Stimulated activated effector memory CD8-positive, alpha-beta T cell treated with anti-CD3 and anti-CD28 coated beads, Interleukin-12 subunit alpha, Interleukin-12 subunit beta, amount 100 ng/mL, for 72 hours (primary cell): ENCODE measurements around the gene CSGALNACT2.
"Not testable (repeated sequence)": the region's sequence is repeated elsewhere in the genome, so short reads cannot be mapped to it uniquely, and the experiment has no call there.

Source experiments
- ATAC-seq: fragments of 150-1000 bp; cut with Tn5 transposase; 2 replicates; pipeline ENCODE4 v1.10.0; 2021
- DNase-seq, 2 donors: peaks; one replicate each; pipeline ENCODE4 v3.0.0; 2021 to 2022; ENCODE audit warnings: low spot score in 2 of 2
- H3K27ac Mint-ChIP-seq: one replicate; pipeline ENCODE4 v1.8.0; 2022; ENCODE audit warnings: mild to moderate bottlenecking, mixed read lengths
- H3K36me3 Mint-ChIP-seq: one replicate; pipeline ENCODE4 v1.8.0; 2022; ENCODE audit warnings: mild to moderate bottlenecking, mixed read lengths
- H3K4me1 Mint-ChIP-seq: one replicate; pipeline ENCODE4 v1.8.0; 2022; ENCODE audit warnings: mixed read lengths
- H3K4me3 Mint-ChIP-seq: one replicate; pipeline ENCODE4 v1.8.0; 2022; ENCODE audit warnings: mild to moderate bottlenecking, mixed read lengths
- H3K9me3 Mint-ChIP-seq: one replicate; pipeline ENCODE4 v1.8.0; 2022; ENCODE audit warnings: mixed read lengths

Gene CSGALNACT2

GRCh38 chr10:43138021-43138756 is at the start of gene CSGALNACT2:
Gene CSGALNACT2, plus strand, starts transcription at chr10:43138445. Its CDS starts 16,705 bp downstream, at chr10:43155150.
- Mint-ChIP-seq H3K4me1 (peaks cover 67% of the 10 kb centered on the region), H3K9me3 (no peaks in the 10 kb centered on the region), H3K4me3 (peak within 1 kb of the TSS; percentile 96), H3K36me3 (peaks cover 61% of the 10 kb centered on the region), H3K27ac (peak within 1 kb of the TSS; percentile 97)
- DNase-seq (peak; percentile 81 to 91), ATAC-seq (peak; percentile 82)

GRCh38 chr10:43089519-43089918 is 48.7 kb upstream of the CSGALNACT2 start:
- no peak overlapping the region for H3K27ac Mint-ChIP-seq
- DNase-seq (no peak), ATAC-seq (no peak)
- no peaks in the 10 kb centered on the region for H3K36me3 Mint-ChIP-seq
- H3K4me3 Mint-ChIP-seq: no peak overlapping the region
- H3K9me3 Mint-ChIP-seq: no peaks in the 10 kb centered on the region
- no peaks in the 10 kb centered on the region for H3K4me1 Mint-ChIP-seq

GRCh38 chr10:43090188-43090587 is 48.1 kb upstream of the CSGALNACT2 start:
- H3K36me3 Mint-ChIP-seq: no peaks in the 10 kb centered on the region
- DNase-seq (no peak), ATAC-seq (no peak)
- no peak overlapping the region for H3K27ac Mint-ChIP-seq
- no peaks in the 10 kb centered on the region for H3K9me3 Mint-ChIP-seq
- no peaks in the 10 kb centered on the region for H3K4me1 Mint-ChIP-seq
- H3K4me3 Mint-ChIP-seq: no peak overlapping the region

GRCh38 chr10:43090664-43091063 is 47.6 kb upstream of the CSGALNACT2 start:
- no peak for ATAC-seq
- DNase-seq: no peak
- Mint-ChIP-seq H3K9me3 (no peaks in the 10 kb centered on the region), H3K4me1 (no peaks in the 10 kb centered on the region), H3K27ac (no peak overlapping the region), H3K4me3 (no peak overlapping the region), H3K36me3 (no peaks in the 10 kb centered on the region)

- DNase-seq (no peak), ATAC-seq (no peak)
- H3K27ac Mint-ChIP-seq: no peak overlapping the region
- H3K36me3 Mint-ChIP-seq: no peaks in the 10 kb centered on the region
- H3K4me3 Mint-ChIP-seq: no peak overlapping the region
- H3K9me3 Mint-ChIP-seq: no peaks in the 10 kb centered on the region
- H3K4me1 Mint-ChIP-seq: no peaks in the 10 kb centered on the region
Observed at GRCh38 chr10:43091846-43092245, 46.4 kb upstream of the CSGALNACT2 start.

GRCh38 chr10:43093423-43094076 is 44.7 kb upstream of the CSGALNACT2 start:
- ATAC-seq: no peak
- H3K4me3 Mint-ChIP-seq: no peak overlapping the region
- H3K27ac Mint-ChIP-seq: no peak overlapping the region
- DNase-seq: no peak
- H3K9me3 Mint-ChIP-seq: no peaks in the 10 kb centered on the region
- no peaks in the 10 kb centered on the region for H3K36me3 Mint-ChIP-seq
- H3K4me1 Mint-ChIP-seq: no peaks in the 10 kb centered on the region

GRCh38 chr10:43094085-43094484 is 44.2 kb upstream of the CSGALNACT2 start:
- Mint-ChIP-seq H3K36me3 (no peaks in the 10 kb centered on the region), H3K9me3 (no peaks in the 10 kb centered on the region), H3K4me3 (no peak overlapping the region), H3K4me1 (no peaks in the 10 kb centered on the region), H3K27ac (no peak overlapping the region)
- ATAC-seq (no peak), DNase-seq (no peak)

GRCh38 chr10:43099339-43099738 is 38.9 kb upstream of the CSGALNACT2 start:
- peaks cover 12% of the 10 kb centered on the region for H3K4me1 Mint-ChIP-seq
- H3K9me3 Mint-ChIP-seq, DNase-seq, H3K4me3 Mint-ChIP-seq, H3K36me3 Mint-ChIP-seq, H3K27ac Mint-ChIP-seq, ATAC-seq: not testable (repeated sequence)

GRCh38 chr10:43099928-43100327 is 38.3 kb upstream of the CSGALNACT2 start:
- Mint-ChIP-seq H3K4me3 (no peak overlapping the region), H3K4me1 (peaks cover 12% of the 10 kb centered on the region), H3K9me3 (no peaks in the 10 kb centered on the region)

GRCh38 chr10:43100366-43100765 is 37.9 kb upstream of the CSGALNACT2 start:
- Mint-ChIP-seq H3K36me3 (no peaks in the 10 kb centered on the region), H3K27ac (no peak overlapping the region), H3K9me3 (no peaks in the 10 kb centered on the region), H3K4me1 (peaks cover 12% of the 10 kb centered on the region), H3K4me3 (no peak overlapping the region)
- no peak for ATAC-seq
- DNase-seq: no peak

More at GRCh38 chr10:43099928-43100327, 38.3 kb upstream of the CSGALNACT2 start:
- no peak for ATAC-seq
- DNase-seq: no peak
- no peaks in the 10 kb centered on the region for H3K36me3 Mint-ChIP-seq
- H3K27ac Mint-ChIP-seq: no peak overlapping the region

GRCh38 chr10:43102063-43102828 is 36.0 kb upstream of the CSGALNACT2 start:
- peaks cover 21% of the 10 kb centered on the region for H3K4me1 Mint-ChIP-seq
- no peak overlapping the region for H3K4me3 Mint-ChIP-seq
- ATAC-seq (no peak), DNase-seq (no peak)
- no peak overlapping the region for H3K27ac Mint-ChIP-seq
- no peaks in the 10 kb centered on the region for H3K36me3 Mint-ChIP-seq
- no peaks in the 10 kb centered on the region for H3K9me3 Mint-ChIP-seq

GRCh38 chr10:43105102-43105955 is 32.9 kb upstream of the CSGALNACT2 start:
- H3K9me3 Mint-ChIP-seq: no peaks in the 10 kb centered on the region
- H3K36me3 Mint-ChIP-seq: no peaks in the 10 kb centered on the region
- ATAC-seq: peak; percentile 87
- H3K4me1 Mint-ChIP-seq: peaks cover 24% of the 10 kb centered on the region
- H3K4me3 Mint-ChIP-seq: peak overlapping the region; percentile 70
- H3K27ac Mint-ChIP-seq: no peak overlapping the region
- DNase-seq: peak; percentile 92 to 94

GRCh38 chr10:43105956-43106229 is 32.4 kb upstream of the CSGALNACT2 start:
- H3K4me1 Mint-ChIP-seq: peaks cover 28% of the 10 kb centered on the region
- peak overlapping the region; percentile 70 for H3K4me3 Mint-ChIP-seq
- ATAC-seq (no peak), DNase-seq (no peak)
- no peaks in the 10 kb centered on the region for H3K36me3 Mint-ChIP-seq
- no peaks in the 10 kb centered on the region for H3K9me3 Mint-ChIP-seq
- no peak overlapping the region for H3K27ac Mint-ChIP-seq

GRCh38 chr10:43106256-43107091 is 31.8 kb upstream of the CSGALNACT2 start:
- DNase-seq (no peak), ATAC-seq (no peak)
- peaks cover 28% of the 10 kb centered on the region for H3K4me1 Mint-ChIP-seq
- H3K36me3 Mint-ChIP-seq: no peaks in the 10 kb centered on the region
- H3K27ac Mint-ChIP-seq: no peak overlapping the region
- H3K9me3 Mint-ChIP-seq: no peaks in the 10 kb centered on the region
- H3K4me3 Mint-ChIP-seq: peak overlapping the region; percentile 70
